Testis (tissue), 2 donors: ENCODE data around the gene SLC13A4.

ENCODE experiments used
- POLR2A ChIP-seq: fragments of 450-650 bp; IDR thresholded peaks from one replicate; pipeline ENCODE4 v1.6.1; 2017; ENCODE audit warnings: antibody characterized with exemption, mild to moderate bottlenecking, moderate library complexity
- TF ChIP-seq, protein P1 (sequence below), 3 experiments: fragments of 450-650 bp in 2 of 3; fragments of 200-600 bp in 1 of 3; sonication (generic) in 1 of 3; IDR thresholded peaks; one replicate each; pipeline ENCODE4 v1.5.1; 2016 to 2019; ENCODE audit warnings: antibody characterized with exemption in 3 of 3, mild to moderate bottlenecking in 2 of 3, moderate library complexity in 1 of 3

DNA sequence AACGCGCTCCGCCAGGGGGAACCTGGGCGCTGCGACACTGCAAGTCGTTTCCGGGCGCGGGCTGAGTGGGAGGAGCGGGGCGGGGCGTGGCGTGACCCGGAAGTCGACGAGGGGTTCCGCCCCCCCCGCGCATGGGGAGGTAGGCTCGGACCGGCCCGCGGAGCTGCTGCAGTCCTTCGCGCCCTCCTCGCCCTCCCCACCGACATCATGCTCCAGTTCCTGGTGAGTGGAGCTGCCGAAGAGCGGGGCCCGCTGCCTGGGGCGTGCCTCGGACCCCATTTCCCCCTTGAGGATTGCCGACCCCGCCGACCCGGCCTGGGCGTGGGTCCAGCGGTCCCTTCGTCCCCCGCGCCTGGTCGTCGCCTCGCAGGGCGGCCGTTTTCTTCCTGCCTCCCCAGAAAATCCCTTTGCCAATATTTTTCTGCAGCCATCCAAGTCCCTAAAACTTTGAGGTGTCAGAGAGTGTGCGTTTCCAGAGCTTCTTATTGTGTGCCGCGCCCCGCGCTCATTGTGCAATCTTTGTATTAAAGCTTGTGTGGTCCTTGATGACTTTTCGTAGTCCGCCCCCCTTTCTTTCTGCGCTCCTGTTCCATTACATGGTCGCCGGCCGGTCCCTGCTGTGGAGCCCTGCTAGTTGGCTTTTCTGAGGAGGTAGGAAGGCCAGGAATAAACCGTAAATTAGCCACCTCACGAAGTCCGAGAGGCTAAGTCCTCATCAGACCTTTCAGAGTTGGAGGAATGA lies 65.4 kb downstream of the SLC13A4 start, which contains the start of gene STMP1:
- TF ChIP-seq, protein P1, sequence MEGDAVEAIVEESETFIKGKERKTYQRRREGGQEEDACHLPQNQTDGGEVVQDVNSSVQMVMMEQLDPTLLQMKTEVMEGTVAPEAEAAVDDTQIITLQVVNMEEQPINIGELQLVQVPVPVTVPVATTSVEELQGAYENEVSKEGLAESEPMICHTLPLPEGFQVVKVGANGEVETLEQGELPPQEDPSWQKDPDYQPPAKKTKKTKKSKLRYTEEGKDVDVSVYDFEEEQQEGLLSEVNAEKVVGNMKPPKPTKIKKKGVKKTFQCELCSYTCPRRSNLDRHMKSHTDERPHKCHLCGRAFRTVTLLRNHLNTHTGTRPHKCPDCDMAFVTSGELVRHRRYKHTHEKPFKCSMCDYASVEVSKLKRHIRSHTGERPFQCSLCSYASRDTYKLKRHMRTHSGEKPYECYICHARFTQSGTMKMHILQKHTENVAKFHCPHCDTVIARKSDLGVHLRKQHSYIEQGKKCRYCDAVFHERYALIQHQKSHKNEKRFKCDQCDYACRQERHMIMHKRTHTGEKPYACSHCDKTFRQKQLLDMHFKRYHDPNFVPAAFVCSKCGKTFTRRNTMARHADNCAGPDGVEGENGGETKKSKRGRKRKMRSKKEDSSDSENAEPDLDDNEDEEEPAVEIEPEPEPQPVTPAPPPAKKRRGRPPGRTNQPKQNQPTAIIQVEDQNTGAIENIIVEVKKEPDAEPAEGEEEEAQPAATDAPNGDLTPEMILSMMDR (IDR thresholded peaks at IDR 0.05): peak; percentile 90 to 96 (median 93)
- TF ChIP-seq POLR2A: peak; percentile 63
